Heart right ventricle (tissue), 16 donors: ENCODE results near the gene ERRFI1. TPM values are rescaled to one million over a fixed set of nuclear protein-coding genes. Genes with fewer than 3 reads are reported as not detected.

ENCODE experiments used
- ATAC-seq, 8 donors: fragments of 200-7000 bp; cut with Tn5 transposase; one replicate each; pipeline ENCODE4 v1.9.1; 2020; ENCODE audit warnings: mild to moderate bottlenecking in 8 of 8, moderate library complexity in 8 of 8, moderate number of reproducible peaks in 1 of 8
- DNase-seq, 2 donors: peaks; one replicate each; pipeline ENCODE4 v3.0.0-alpha.2; 2020
- H3K27ac ChIP-seq, 10 donors: fragments of 200-600 bp; sonication (generic) in 2 of 10; one replicate each; pipeline versions ENCODE4 v1.5.0 to v1.8.0; 2020 to 2022; ENCODE audit warnings: mild to moderate bottlenecking in 3 of 10
- H3K27me3 ChIP-seq, 7 donors: fragments of 200-600 bp; one replicate each; pipeline ENCODE4 v1.8.0; 2021 to 2022; ENCODE audit warnings: mild to moderate bottlenecking in 2 of 7
- H3K36me3 ChIP-seq, 9 donors: fragments of 200-600 bp; sonication (generic) in 1 of 9; one replicate each; pipeline versions ENCODE4 v1.5.0 to v1.8.0; 2020 to 2022; ENCODE audit warnings: mild to moderate bottlenecking in 2 of 9
- H3K4me1 ChIP-seq, 9 donors: fragments of 200-600 bp; sonication (generic) in 1 of 9; one replicate each; pipeline versions ENCODE4 v1.5.0 to v1.8.0; 2020 to 2022; ENCODE audit warnings: mild to moderate bottlenecking in 4 of 9
- H3K4me3 ChIP-seq, 10 donors: fragments of 200-600 bp; sonication (generic) in 2 of 10; one replicate each; pipeline versions ENCODE4 v1.5.0 to v1.8.0; 2020 to 2022; ENCODE audit warnings: mild to moderate bottlenecking in 7 of 10, moderate library complexity in 2 of 10
- H3K9me3 ChIP-seq, 11 donors: fragments of 200-600 bp in 10 of 11; sonication (generic) in 2 of 11; one replicate each; pipeline versions ENCODE4 v1.5.0 to v1.8.0; 2013 to 2022; ENCODE audit warnings: mild to moderate bottlenecking in 2 of 11, control low read depth in 1 of 11, moderate library complexity in 1 of 11
- WGBS, 2 donors: extraction: QIAGEN DNeasy Blood & Tissue Kit; methylation state at CpG; one replicate each; pipeline ENCODE4 v1.1.7; 2013; ENCODE audit warnings: inconsistent platforms in 1 of 2; 5-methylcytosine and 5-hydroxymethylcytosine counted together
- intact Hi-C, 10 donors: fragments of 100-400 bp; cut with DNase I; formaldehyde crosslinking; loops; one replicate each; pipeline versions ENCODE4 v1.11.1 to v1.14.2; 2022
- polyA plus RNA-seq, 2 donors: library from polyadenylated mRNA; stranded (reverse); fragments of 200-250 nt; gene quantifications; one replicate each; pipeline ENCODE4 v1.2.3, GENCODE V29; 2013
- total RNA-seq, 10 donors: library from RNA; stranded (reverse); fragmentation: NEBNext Ultra II Directional in 3 of 10; extraction: Animal tissue kit (Norgen Biotek cat#: 25700) in 3 of 10; gene quantifications; one replicate each; pipeline versions ENCODE4 v1.2.1 to v1.2.4, GENCODE V29; 2021 to 2023
- TF ChIP-seq, protein P1 (sequence below), 9 donors: fragments of 200-600 bp; sonication (generic) in 2 of 9; IDR thresholded peaks; one replicate each; pipeline versions ENCODE4 v1.5.0 to v1.8.0; 2021 to 2022; ENCODE audit warnings: antibody characterized with exemption in 9 of 9, mild to moderate bottlenecking in 5 of 9, moderate library complexity in 1 of 9
- donor health status: Arrhythmogenic right ventricular cardiomyopathy.
- donor health status: ischemic (EF 13 %, LVEDD 7.1; RV severe dilation, severe dysfunction).
- donor health status: healthy with polysubstance abuse.
- donor health status: DM: no; HTN: yes; CAD: no.
- donor health status: DM: no; HTN: no; CAD: no.
- donor health status: ischemic (EF 25% LVEDD 6.9; RV normal size, moderate dysfunction).
- donor health status: ischemic (EF 25% LVEDD 5.7; RV mildly dilated, moderate dysfunction).
- donor health status: healthy.
- donor health status: DM: yes; HTN: yes; CAD: no.
- donor health status: Ischemic cardiomyopathy.
- donor health status: ischemic (EF 35%, LVEDD 5.7; RV mildly dilated, moderate dysfunction).
- donor health status: nonischemic (EF 11% LVEDD 7.7; RV severe dilation, severe dysfunction).
- donor health status: DM: yes; HTN: yes; CAD: no.
- donor health status: PGD.
- donor health status: ischemic (EF 29% LVEDD 5.4; RV normal size, mild dysfunction).
- donor health status: nonischemic (EF 23%, LVEDD 6.1; RV moderate dilation, normal function).

Gene ERRFI1
- total and polyA plus RNA-seq, 12 donors = 5.8 to 17.5 (median 10.0) TPM

DNA sequence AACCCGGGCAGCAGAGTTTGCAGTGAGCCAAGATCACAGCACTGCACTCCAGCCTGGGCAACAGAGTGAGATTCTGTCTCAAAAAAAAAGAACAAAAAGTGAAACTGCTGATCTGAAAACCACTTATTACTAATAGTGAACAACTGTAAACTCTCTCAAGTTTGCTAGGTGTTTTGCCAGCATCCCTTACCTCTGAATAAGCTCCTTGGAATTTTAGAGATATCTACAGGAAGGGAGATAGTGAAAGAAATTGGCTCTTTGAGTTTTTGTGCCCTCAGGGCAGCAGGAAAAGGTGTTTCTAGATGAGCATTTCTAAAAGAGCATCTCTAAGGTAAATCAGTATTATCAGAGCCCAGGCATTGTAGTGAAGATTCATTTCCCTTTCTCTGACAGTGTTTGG lies 37.5 kb downstream of the ERRFI1 start:
- TF ChIP-seq, protein P1, sequence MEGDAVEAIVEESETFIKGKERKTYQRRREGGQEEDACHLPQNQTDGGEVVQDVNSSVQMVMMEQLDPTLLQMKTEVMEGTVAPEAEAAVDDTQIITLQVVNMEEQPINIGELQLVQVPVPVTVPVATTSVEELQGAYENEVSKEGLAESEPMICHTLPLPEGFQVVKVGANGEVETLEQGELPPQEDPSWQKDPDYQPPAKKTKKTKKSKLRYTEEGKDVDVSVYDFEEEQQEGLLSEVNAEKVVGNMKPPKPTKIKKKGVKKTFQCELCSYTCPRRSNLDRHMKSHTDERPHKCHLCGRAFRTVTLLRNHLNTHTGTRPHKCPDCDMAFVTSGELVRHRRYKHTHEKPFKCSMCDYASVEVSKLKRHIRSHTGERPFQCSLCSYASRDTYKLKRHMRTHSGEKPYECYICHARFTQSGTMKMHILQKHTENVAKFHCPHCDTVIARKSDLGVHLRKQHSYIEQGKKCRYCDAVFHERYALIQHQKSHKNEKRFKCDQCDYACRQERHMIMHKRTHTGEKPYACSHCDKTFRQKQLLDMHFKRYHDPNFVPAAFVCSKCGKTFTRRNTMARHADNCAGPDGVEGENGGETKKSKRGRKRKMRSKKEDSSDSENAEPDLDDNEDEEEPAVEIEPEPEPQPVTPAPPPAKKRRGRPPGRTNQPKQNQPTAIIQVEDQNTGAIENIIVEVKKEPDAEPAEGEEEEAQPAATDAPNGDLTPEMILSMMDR (IDR thresholded peaks at IDR 0.05) = no peak
- intact Hi-C loops = loop anchor here in 3 of 10 donors (10.0 kb wide), 3 partner anchors 326 to 856 kb away; partner anchors contain the start of gene SLC45A1 (in 2 of the 3)
- 83 to 91% methylated on average over 1 of the region's 1 CpG for WGBS, 2 donors
- no peaks in the 10 kb centered on the region for H3K27me3 ChIP-seq
- DNase-seq (no peak), ATAC-seq (no peak)
- no peak overlapping the region for H3K27ac ChIP-seq
- H3K4me3 ChIP-seq = no peak overlapping the region
- no peaks in the 10 kb centered on the region for H3K9me3 ChIP-seq
- H3K36me3 ChIP-seq = peaks cover 0 to 45% (median 17%) of the 10 kb centered on the region in 9 donors
- peaks cover 0 to 10% (median 0%) of the 10 kb centered on the region in 9 donors for H3K4me1 ChIP-seq

DNA sequence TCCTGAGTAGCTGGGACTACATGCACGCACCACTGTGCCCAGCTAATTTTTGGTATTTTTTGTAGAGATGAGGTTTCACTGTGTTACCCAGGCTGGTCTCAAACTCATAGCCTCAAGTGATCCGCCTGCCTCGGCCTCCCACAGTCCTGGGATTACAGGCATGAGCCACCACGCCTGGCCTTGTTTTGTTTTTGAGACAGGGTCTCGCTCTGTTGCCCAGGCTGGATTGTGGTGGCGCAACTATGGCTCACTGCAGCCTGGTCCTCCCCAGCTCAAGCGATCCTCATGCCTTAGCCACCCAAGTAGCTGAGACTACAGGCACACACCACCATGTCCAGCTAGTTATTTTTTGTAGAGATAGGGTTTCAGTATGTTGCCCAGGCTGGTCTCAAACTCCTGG lies 38.6 kb downstream of the ERRFI1 start:
- H3K4me3 ChIP-seq = no peak overlapping the region
- DNase-seq (no peak), ATAC-seq (no peak)
- peaks cover 0 to 21% (median 10%) of the 10 kb centered on the region in 9 donors for H3K4me1 ChIP-seq
- 90 to 99% methylated on average over 7 of the region's 7 CpGs for WGBS, 2 donors
- TF ChIP-seq, protein P1 (IDR thresholded peaks at IDR 0.05) = no peak
- no peaks in the 10 kb centered on the region for H3K9me3 ChIP-seq
- no peaks in the 10 kb centered on the region for H3K27me3 ChIP-seq
- H3K36me3 ChIP-seq = peaks cover 0 to 54% (median 17%) of the 10 kb centered on the region in 9 donors
- no peak overlapping the region for H3K27ac ChIP-seq
- intact Hi-C loops = loop anchor here in 3 of 10 donors (10.0 kb wide), 3 partner anchors 327 to 857 kb away; partner anchors contain the start of gene SLC45A1 (in 2 of the 3)

DNA sequence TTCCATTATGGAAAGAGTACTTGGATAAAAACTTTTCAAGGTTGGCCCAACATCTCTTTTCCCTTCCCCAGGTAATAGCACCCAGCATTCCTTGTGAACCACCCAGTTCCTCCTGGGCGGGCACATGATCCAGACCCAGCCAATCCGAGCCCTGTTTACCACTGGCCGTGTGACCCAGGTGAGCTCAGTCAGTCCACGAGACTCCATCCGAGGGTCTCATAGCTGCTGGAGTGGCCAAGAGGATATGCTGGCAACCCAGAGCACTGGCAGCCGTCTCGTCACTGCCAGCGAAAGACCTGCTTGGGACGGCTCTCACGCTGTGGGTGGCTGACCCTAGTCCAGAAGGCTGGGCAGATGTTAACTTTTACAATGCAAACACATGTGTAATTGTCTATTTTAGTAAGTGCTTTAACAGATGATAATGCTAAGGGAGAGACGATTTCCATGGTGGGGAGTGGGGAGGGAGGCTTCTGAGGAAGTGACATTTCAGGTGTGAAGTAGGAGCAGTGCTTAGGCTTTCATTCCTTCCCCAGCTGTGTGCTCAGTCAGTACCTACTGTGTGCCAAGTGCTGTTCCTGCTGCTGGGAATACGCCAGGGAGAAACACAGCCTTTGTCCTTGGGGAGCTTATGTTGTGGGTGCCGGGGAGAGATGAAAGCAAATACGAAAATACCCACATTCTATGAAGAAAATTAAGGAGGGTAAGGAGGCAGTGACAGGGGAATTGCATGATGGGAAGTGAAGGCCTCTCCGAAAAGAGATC lies 40.1 kb downstream of the ERRFI1 start:
- H3K4me1 ChIP-seq = peaks cover 0 to 26% (median 15%) of the 10 kb centered on the region in 9 donors
- H3K27me3 ChIP-seq = no peaks in the 10 kb centered on the region
- no peaks in the 10 kb centered on the region for H3K9me3 ChIP-seq
- H3K36me3 ChIP-seq = peaks cover 0 to 61% (median 20%) of the 10 kb centered on the region in 9 donors
- TF ChIP-seq, protein P1 (IDR thresholded peaks at IDR 0.05) = no peak
- 70 to 77% methylated on average over 15 of the region's 15 CpGs for whole genome bisulfite sequencing, 2 donors
- DNase-seq (no peak), ATAC-seq (peak in 3 of 8 donors; percentile 6 to 20 (median 9))
- H3K4me3 ChIP-seq = no peak overlapping the region
- H3K27ac ChIP-seq = no peak overlapping the region
- intact Hi-C loops = loop anchor here in 3 of 10 donors (10.0 kb wide), 3 partner anchors 329 to 859 kb away; partner anchors contain the start of gene SLC45A1 (in 2 of the 3)

DNA sequence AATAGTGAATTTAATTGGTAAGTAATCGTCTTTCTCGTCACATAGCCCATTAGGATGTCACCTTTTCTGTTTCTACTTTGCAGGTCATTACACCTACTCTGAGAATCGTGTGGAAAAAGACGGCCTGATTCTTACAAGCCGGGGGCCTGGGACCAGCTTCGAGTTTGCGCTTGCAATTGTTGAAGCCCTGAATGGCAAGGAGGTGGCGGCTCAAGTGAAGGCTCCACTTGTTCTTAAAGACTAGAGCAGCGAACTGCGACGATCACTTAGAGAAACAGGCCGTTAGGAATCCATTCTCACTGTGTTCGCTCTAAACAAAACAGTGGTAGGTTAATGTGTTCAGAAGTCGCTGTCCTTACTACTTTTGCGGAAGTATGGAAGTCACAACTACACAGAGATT lies 41.3 kb downstream of the ERRFI1 start:
- TF ChIP-seq, protein P1 (IDR thresholded peaks at IDR 0.05) = no peak
- H3K27ac ChIP-seq = no peak overlapping the region
- intact Hi-C loops = loop anchor here in 9 of 10 donors (5.0 to 10.0 kb wide), 10 partner anchors 32 to 862 kb away; partner anchors contain the start of genes SLC45A1 (in 3 of the 9) and ERRFI1 (in 1 of the 9)

More for the DNA sequence above, 41.3 kb downstream of the ERRFI1 start:
- WGBS, 2 donors = 94 to 96% methylated on average over 15 of the region's 15 CpGs
- DNase-seq (no peak), ATAC-seq (no peak)
- H3K9me3 ChIP-seq = no peaks in the 10 kb centered on the region
- H3K27me3 ChIP-seq = no peaks in the 10 kb centered on the region
- peaks cover 0 to 73% (median 30%) of the 10 kb centered on the region in 9 donors for H3K36me3 ChIP-seq
- H3K4me1 ChIP-seq = peaks cover 0 to 26% (median 15%) of the 10 kb centered on the region in 9 donors
- no peak overlapping the region for H3K4me3 ChIP-seq
